ENCODE results near the gene YTHDF2.
"Not testable (repeated sequence)": the region's sequence is repeated elsewhere in the genome, so short reads cannot be mapped to it uniquely, and the experiment has no call there.

DNA sequence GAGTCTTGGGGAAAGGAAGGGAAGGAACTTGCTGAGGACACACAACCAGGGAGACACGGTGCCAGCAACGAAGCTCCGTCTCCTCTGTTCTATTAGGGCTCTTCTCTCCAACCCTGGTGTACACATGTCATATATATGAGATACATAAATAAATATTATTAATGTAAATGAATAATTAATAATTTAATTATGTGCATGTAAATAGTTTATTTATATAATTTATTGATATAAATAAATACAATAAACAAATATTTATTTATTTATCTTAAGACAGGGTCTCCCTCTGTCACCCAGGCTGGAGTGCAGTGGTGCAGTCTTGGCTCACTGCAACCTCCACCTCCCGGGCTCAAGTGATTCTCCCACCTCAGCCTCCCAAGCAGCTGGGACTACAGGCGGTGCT is 57.8 kb downstream of the YTHDF2 start:
- TF ChIP-seq EZH2 (IDR thresholded peaks at IDR 0.05; ENCODE audit: insufficient read depth, low read length); CTCF (IDR thresholded peaks at IDR 0.05; ENCODE audit: insufficient read depth, low read depth, low read length): not testable (repeated sequence)
